Effector CD8-positive, alpha-beta T cell (primary cell): ENCODE results near the gene NALCN.

Experiments used
- DNase-seq: peaks from one replicate; lab custom pipeline; 2025; lab: John Stamatoyannopoulos, UW
- total RNA-seq, 4 experiments: gene quantifications; one replicate each; lab custom pipeline; 2026; lab: John Stamatoyannopoulos, UW

Gene NALCN
- total RNA-seq: 0 to 0.37 (median 0.09) reads per million in 4 experiments

GRCh38 chr13:101416181-101417042 lies at the start of gene NALCN:
Gene NALCN, minus strand, starts transcription at chr13:101416508. Its CDS starts 17,382 bp downstream, at chr13:101399126.
- no peak for DNase-seq

DNA sequence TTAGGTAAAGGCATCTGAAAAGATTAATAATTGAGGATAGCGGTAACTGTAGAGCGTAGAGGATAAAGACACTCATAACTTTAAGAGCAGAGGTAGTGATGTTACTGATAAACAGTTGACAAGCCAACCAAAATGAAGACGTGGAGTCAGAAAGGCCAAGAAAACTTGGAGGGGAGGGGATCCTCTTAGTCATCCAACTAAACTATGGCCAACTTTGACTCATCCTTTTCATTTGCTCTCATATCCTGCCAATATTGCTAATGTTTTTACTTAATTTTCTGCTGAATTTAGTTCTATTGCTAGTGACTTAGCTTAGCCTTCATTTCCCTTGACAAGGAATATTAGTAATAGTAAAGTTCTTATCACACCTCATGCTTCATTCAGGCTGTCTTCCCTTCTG lies 49.6 kb upstream of the NALCN start:
- no peak for DNase-seq

GRCh38 chr13:101457176-101457575 lies 40.9 kb upstream of the NALCN start:
- no peak for DNase-seq

- DNase-seq: no peak
Observed at GRCh38 chr13:101455863-101456262, 39.6 kb upstream of the NALCN start.

- no peak for DNase-seq
Observed at GRCh38 chr13:101454767-101455166, 38.5 kb upstream of the NALCN start.

DNA sequence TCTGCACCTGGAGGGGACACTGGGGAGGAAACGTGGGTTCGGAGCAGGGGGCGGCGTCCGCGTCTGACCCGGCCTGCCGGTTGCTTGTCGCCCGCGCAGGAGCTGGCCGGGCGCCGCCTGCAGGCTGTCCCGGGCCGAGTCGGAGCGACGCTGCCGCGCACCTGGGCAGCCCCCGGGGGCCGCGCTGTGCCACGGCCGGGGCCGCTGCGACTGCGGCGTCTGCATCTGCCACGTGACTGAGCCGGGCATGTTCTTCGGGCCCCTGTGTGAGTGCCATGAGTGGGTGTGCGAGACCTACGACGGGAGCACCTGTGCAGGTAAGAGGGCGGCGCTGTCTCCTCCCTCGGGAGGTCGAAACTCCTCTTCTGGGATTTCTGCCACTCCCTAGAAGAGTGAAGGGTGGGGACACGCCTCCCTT lies 37.5 kb upstream of the NALCN start:
- DNase-seq: no peak

GRCh38 chr13:101452519-101453485 lies 36.5 kb upstream of the NALCN start, which contains the start of gene ITGBL1:
Gene ITGBL1, plus strand, starts transcription at chr13:101452675. Its CDS starts 159 bp downstream, at chr13:101452834.
- no peak for DNase-seq

DNA sequence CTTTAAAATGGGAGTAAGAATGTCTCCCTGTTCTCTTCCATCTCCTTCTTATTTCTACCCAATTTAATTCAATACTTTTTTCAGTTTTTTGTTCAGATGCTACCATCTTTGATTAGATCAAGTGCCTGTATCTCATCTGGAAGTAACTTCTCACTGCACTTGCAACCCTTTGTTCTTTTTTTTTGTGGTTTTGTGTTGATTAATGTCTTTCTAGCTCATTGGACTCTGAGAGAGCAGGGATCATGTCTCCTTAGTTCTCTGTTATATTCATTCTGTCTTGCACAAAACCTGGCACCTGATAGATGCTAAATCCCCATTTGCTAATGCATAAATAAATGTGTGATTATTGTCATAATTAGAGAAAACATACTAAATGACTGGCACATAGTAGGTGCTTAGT lies 35.3 kb upstream of the NALCN start:
- DNase-seq: no peak

GRCh38 chr13:101450749-101451130 lies 34.4 kb upstream of the NALCN start:
- DNase-seq: no peak

GRCh38 chr13:101449790-101450748 lies 33.8 kb upstream of the NALCN start:
- DNase-seq: no peak

DNA sequence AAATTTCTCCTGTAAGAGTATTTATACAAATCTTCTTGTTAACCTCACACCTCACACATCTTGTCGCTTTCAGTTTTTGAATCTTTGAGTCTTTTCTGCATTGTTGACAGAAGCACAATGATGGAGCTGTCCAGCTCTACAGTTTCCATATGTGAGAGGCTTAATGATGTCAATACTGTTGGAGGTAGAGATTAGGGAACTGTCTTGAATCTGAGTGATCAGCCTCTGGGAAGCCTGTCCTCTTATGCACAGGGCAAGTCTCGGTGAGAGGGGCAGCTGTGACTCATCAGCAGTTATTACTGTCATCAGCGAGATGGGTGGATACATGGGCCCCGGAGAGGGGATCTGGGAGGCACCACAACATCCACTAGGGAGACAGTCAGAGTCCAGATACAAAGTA lies 31.5 kb upstream of the NALCN start:
- no peak for DNase-seq

- no peak for DNase-seq
Observed at GRCh38 chr13:101434486-101434885, 18.2 kb upstream of the NALCN start.

DNA sequence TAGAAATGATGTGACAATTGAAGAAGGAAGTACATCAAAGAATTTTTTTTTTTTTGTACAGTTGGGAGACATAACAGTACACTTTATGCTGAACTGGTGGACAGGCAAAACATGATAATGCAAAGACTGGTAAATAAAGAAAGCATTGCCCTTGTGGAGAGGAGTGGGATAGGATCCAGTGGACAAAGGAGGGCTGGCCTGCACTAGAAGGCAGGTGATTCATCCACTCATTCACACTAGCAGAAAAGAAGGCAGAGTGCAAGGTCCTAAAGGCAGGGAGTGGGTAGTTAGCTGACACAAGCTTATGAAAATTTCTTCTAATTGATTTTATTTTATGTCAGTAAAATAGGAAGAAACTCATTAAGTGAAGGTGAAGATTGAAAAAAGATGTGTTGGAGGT lies 17.6 kb upstream of the NALCN start:
- no peak for DNase-seq

DNA sequence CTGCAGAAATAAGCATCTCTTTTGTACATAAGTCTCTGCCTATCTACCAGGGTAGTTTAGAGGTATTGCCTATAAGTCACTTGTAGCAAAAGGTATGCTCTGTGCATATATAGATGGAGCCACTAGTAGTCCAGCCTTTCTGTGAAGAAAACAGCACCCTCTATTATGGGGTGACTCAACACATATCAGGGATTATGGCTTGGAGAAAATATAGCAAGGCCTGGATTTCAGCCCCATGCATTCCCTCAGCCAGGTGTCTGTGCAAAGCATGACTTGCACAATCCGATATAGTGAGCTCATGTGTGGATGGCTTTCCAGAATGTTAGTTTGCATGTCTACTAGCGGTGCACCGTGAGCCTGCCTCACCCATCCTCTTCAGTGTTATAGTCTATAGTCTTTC lies 13.4 kb upstream of the NALCN start:
- DNase-seq: no peak

DNA sequence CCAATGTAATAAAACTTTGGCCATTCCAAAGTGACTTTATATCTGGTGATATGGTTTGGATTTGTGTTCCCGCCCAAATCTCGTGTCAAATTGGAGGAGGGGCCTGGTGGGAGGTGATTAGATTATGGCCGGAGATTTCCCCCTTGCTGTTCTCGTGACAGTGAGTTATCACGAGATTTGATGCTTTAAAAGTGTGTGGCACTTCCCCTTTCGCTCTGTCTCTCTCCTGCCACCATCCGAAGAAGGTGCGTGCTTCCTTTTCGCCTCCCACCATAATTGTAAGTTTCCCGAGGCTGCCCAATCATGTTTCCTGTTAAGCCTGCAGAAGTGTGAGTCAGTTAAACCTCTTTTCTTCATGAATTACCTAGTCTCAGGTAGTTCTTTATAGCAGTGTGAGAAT lies 9.3 kb upstream of the NALCN start:
- no peak for DNase-seq

GRCh38 chr13:101425156-101425471 lies 8.8 kb upstream of the NALCN start:
- no peak for DNase-seq

DNA sequence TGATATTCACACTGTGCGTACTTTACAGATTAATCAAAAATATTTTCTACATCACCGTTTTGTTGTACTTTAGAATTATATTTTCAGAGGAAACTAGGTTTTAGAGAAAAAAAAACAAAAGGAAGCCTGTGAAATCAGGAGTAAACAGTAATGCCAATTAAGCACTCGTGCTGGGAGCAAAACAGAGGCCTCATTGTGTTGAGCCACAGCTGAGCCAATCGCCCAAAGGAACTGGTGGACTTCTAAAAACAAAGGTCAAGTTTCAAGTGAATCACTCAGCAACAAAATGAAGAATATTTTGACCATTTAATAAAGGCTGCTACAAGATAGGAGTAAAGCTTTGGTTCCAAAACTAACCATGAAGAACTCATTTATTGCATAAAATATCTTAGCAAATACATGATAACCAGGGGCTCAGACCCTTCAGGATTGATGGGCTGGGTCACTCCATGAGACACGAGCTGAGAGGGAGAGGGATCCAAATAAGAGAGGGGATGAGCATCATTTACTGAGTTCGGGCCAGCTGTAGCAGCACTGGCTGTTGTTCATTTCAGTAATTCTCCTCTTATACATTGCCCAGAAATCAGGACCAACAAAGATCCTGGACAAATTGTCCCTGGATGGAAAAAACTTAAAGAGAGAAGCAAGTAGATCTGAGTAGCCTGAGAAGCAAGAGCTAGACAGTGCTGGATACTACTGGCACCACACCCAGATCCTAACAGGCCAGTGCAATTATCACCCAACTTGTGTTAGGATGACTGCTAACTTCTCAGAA lies 8.3 kb upstream of the NALCN start:
- no peak for DNase-seq

GRCh38 chr13:101423872-101424271 lies 7.6 kb upstream of the NALCN start:
- no peak for DNase-seq

GRCh38 chr13:101417501-101417900 lies 1.2 kb upstream of the NALCN start:
- no peak for DNase-seq

- no peak for DNase-seq
Observed at GRCh38 chr13:101417043-101417406, 717 bp upstream of the NALCN start.
